ENCODE results near the gene PAQR4.
"Not testable (repeated sequence)": the region's sequence is repeated elsewhere in the genome, so short reads cannot be mapped to it uniquely, and the experiment has no call there.

The PAQR4 gene

DNA sequence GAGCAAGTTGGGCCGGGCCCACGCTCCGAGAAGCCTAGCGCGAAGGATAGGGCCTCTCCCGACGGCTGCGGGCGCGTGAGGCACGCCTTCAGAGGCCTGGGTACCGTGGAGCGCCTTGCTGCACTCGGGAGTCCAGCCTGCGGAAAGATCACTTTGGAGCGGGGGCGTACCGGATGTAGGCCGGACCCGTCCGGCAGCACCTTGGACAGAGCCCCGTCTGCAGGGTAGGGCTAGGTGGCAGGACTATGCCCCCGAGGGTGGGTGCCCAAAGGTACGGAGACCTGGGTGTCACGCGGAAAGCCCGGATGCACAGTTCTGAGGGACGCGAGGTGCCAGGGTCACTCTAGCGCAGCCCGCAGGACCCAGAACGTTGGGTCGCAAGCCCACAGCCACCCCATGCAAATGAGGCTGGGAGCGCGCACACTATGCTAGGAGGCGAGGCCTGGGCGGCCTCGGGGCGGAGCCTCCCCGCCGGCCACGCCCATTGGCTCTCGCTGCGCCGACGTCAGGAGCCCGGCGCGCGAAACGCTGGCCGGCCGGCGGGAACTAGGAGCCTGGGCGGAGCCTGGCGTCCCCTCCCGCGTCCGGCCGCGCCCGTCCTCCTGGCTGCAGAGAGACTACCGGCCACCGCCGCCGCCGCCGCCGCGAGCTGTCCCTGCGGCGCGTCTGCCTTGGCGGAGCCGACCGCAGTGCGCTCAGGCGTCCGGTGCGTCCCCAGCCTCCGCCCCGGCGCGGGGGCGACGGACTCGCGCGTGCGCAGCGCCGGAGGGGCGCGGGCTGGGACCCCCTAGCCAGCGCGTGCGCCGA is at the start of gene PAQR4:
Gene PAQR4, plus strand, starts transcription at position 611 of the 807 bp plus-strand sequence. CDS start 327 bp downstream, outside the sequence.
- in situ Hi-C loops (cut with MboI; ENCODE audit: low sequenced_read_pairs) = no loop called here

DNA sequence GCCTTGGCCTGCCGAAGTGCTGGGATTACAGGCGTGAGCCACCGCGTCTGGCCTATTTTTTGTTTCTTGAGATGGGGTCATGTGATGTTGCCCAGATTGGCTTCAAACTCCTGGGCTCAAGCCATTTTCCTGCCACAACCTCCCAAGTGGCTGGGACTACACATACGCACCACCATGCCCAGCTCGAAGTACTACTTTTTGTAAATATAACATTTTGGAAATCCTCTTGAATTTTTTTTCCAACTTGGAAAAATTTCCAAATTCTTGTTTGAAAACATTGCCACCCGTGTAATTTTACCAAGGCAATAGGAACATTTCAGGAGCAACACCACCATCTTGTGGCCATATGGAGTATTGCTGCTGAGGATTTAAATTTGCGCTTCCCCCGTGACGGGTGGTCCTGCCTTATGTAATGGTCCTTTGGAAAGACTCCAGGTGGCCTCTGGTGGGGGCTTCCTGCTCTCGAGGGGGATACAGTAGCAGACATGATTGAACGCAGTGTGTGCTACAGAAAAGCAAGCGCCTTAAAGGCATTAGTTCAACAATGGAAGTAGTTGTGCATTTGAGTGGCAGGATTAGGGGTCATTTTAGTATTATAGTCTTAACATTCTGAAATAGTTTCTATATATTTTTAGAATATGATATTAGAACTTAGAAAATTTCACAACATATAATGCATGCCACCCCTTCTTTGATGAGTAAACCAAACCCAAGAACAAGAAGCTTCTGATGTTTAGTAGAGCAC is 49.5 kb upstream of the PAQR4 start:
- in situ Hi-C loops (cut with MboI; ENCODE audit: low sequenced_read_pairs) = no loop called here

DNA sequence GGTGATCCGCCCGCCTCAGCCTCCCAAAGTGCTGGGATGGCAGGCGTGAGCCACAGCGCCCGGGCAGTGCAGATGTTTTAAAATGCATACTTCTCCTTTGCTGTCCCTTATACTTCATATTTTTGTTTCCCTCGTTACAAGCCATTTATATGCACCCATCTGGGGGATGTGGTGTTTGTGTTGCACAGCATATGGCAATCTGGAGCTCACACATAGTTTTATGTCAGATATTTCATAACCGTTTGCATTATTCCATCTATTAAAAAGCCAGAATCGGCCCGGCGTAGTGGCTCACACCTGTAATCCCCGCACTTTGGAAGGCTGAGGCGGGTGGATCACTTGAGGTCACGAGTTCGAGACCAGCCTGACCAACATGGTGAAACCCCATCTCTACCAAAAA is 45.7 kb upstream of the PAQR4 start:
- in situ Hi-C loops (cut with MboI; ENCODE audit: low sequenced_read_pairs) = no loop called here

DNA sequence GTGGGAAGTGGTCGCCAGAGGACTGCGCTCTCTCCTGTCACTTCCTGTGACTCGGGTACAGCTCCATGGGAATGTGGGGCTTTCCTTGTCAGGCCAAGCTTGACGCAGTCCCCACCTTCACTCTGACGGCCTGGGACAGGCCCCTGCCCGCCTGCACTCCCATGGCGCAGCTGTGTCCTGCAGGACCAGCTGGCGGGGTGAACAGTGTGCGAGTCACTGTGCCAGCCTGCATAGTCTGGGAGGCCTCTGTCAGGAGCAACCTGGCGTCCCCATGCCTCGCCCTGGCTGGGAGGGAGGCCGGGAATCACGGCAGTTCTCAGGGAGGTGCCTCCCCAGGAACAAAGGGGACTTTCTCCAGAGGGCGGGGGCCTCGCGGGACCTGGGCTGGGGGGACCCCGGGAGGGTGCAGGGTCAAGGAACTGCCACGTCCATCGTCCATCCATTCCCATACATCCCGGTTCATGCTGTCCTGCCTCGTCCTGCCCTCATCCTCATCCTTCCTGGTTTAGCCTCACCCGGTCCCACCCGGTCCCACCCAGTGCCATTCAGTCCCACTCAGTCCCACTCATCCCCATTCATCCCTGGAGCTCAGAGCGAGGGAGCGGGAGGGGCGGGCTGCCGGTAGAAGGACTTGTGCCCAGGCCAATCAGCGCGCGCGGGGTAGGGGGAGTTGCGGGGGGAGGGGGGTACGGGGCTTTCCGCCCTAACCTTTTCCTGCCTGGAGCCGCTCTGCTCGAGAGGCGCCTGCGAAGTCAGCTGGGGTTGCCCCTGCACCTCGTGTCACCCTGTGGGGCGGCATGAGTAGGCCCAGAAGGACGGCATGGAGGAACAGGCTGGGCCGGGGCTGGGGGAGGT is 44.0 kb upstream of the PAQR4 start:
- in situ Hi-C loops (cut with MboI; ENCODE audit: low sequenced_read_pairs) = no loop called here

GRCh38 chr16:2925951-2926649 is 43.0 kb upstream of the PAQR4 start:
- in situ Hi-C loops (cut with MboI; ENCODE audit: low sequenced_read_pairs) = no loop called here

DNA sequence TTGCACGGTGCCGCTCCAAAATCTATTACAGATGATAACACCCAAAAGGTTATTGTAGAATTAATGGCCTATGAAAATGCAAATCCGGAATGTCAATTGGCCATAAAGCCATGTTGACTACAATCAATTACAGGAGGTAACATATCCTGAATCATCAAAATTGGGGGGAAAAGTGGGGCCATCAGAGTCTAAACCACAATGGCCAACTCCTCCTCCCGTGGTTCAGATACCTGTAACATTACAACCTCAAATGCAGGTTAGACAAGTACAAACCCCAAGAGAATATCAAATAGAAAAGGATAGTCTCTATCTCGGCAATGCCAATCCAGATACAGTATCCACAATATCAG is 42.5 kb upstream of the PAQR4 start:
- in situ Hi-C loops (cut with MboI; ENCODE audit: low sequenced_read_pairs) = no loop called here

- in situ Hi-C loops (cut with MboI; ENCODE audit: low sequenced_read_pairs) = no loop called here
Measured at GRCh38 chr16:2927010-2927646, 42.0 kb upstream of the PAQR4 start.

GRCh38 chr16:2928151-2928550 is 41.0 kb upstream of the PAQR4 start:
- in situ Hi-C loops (cut with MboI; ENCODE audit: low sequenced_read_pairs) = not testable (repeated sequence)

DNA sequence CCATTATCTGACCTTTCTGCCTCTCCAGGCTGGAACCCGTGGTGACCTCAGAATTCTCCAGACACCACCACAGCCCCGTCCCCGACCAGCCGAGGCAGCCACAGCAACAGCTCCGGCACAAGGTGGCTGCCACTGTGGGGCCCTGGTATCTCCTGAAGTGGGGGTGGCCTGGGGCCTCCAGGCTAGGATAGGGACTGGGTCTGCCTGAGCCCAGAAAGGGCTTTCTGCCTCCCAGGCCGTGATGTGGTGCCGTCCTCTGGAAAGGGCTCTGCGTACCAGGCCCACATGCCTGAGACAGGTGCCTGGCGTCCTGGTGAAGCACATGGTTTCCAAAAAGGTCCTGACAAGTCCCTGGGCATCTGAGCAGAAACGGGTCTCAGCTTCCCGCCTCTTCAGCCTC is 40.4 kb upstream of the PAQR4 start:
- in situ Hi-C loops (cut with MboI; ENCODE audit: low sequenced_read_pairs) = no loop called here

DNA sequence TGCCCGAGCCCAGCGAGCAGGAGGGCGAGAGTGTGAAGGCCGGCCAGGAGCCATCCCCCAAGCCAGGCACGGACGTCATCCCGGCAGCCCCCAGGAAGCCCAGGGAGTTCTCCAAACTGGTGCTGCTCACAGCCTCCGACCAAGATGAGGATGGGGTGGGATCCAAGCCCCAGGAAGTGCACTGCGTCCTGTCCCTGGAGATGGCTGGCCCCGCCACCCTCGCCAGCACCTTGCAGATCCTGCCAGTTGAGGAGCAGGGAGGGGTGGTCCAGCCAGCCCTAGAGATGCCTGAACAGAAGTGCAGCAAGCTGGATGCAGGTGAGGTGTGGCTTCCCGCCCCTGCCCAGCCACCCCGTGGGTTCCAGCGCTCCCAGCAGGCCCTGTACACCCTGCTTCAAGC is 39.5 kb upstream of the PAQR4 start:
- in situ Hi-C loops (cut with MboI; ENCODE audit: low sequenced_read_pairs) = no loop called here

- in situ Hi-C loops (cut with MboI; ENCODE audit: low sequenced_read_pairs) = no loop called here
Measured at GRCh38 chr16:2930236-2930635, 38.9 kb upstream of the PAQR4 start.

DNA sequence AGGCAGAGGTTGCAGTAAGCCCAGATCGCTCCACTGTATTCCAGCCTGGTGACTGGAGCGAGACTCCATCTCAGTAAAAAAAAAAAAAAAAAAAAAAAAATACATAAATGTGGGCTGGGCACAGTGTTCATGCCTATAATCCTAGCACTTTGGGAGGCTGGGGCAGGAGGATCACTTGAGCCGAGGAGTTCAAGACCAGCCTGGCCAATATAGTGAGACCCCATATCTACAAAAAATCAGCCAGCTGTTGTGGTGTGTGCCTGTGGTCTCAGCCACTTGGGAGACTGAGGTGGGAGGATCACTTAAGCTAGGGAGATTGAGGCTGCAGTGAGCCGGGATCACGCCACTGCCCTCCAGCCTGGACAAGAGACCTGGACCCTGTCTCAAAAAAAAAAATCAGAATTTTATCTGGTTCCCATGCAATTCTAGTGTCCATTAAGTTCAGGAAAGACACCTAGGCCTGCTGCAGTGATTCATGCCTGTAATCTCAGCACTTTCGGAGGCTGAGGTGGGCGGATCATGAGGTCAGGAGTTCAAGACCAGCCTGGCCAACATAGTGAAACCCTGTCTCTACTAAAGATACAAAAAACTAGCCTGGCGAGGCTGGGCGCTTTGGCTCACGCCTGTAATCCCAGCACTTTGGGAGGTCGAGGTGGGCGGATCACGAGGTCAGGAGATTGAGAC is 37.8 kb upstream of the PAQR4 start:
- in situ Hi-C loops (cut with MboI; ENCODE audit: low sequenced_read_pairs) = not testable (repeated sequence)

DNA sequence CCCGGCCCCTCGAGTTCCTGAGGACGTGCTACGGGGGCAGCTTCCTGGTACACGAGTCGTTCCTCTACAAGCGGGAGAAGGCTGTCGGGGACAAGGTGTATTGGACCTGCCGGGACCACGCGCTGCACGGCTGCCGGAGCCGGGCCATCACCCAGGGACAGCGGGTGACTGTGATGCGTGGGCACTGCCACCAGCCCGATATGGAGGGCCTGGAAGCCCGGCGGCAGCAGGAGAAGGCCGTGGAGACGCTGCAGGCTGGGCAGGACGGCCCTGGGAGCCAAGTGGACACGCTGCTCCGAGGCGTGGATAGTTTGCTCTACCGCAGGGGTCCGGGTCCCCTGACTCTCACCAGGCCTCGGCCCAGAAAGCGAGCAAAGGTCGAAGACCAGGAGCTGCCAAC is 36.0 kb upstream of the PAQR4 start:
- in situ Hi-C loops (cut with MboI; ENCODE audit: low sequenced_read_pairs) = no loop called here

DNA sequence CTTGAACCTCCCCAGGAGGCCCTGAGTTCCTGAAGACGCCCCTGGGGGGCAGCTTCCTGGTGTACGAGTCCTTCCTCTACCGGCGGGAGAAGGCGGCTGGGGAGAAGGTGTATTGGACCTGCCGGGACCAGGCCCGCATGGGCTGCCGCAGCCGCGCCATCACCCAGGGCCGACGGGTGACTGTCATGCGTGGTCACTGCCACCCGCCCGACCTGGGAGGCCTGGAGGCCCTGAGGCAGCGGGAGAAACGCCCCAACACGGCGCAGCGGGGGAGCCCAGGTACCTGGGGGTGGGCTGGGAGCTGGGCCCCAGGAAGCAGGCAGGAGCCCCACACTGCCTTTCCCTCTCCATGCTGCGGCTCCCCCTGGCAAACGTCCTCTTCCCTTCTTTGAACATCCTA is 35.4 kb upstream of the PAQR4 start:
- in situ Hi-C loops (cut with MboI; ENCODE audit: low sequenced_read_pairs) = no loop called here

DNA sequence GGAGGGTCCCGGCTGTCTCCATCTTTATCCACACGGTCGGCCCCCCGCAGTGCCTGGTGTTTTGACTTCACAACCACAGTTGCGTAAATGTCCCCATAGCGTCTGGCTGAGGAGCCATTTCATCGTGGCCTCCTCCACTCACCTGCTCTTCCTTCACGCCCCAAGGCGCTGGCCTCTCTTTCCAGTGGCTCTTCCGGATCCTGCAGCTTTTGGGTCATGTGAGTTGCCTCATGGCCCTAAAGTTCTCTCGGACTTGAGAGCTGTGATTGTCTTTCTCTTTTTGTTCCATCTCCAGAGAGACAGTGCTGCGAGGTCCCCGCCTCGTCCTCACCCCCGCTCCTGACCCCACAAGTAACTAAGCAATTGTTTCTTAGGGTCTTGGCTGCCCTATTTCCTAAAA is 34.7 kb upstream of the PAQR4 start:
- in situ Hi-C loops (cut with MboI; ENCODE audit: low sequenced_read_pairs) = no loop called here

GRCh38 chr16:2936436-2937011 is 32.6 kb upstream of the PAQR4 start:
- in situ Hi-C loops (cut with MboI; ENCODE audit: low sequenced_read_pairs) = no loop called here

GRCh38 chr16:2937170-2937569 is 32.0 kb upstream of the PAQR4 start:
- in situ Hi-C loops (cut with MboI; ENCODE audit: low sequenced_read_pairs) = no loop called here

DNA sequence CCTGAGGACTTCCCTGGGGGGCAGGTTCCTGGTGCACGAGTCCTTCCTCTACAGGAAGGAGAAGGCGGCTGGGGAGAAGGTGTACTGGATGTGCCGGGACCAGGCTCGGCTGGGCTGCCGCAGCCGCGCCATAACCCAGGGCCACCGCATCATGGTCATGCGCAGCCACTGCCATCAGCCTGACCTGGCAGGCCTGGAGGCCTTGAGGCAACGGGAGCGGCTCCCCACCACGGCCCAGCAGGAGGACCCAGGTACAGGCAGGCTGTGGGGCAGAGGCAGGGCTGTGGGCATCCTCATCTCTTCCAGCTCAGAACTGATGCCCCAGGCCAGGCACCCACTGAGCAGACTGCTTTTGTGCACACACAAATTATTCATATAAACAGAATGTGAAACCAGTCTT is 30.9 kb upstream of the PAQR4 start:
- in situ Hi-C loops (cut with MboI; ENCODE audit: low sequenced_read_pairs) = no loop called here

- in situ Hi-C loops (cut with MboI; ENCODE audit: low sequenced_read_pairs) = no loop called here
Measured at GRCh38 chr16:2939968-2940367, 29.2 kb upstream of the PAQR4 start.

DNA sequence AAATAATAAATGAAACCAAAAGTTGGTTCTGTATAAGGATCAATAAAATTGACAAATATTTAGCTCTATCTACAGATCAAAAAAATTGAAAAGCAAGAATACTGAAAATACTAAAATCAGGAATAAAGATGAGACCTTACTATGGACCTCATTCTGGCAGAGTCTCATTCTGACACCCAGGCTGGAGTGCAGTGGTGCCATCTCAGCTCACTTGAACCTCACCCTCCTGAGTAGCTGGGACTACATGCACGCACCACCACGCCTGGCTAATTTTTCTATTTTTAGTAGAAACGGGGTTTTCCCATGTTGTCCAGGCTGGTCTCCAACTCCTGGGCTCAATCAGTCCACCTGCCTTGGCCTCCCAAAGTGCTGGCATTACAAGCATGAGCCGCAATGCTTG is 27.1 kb upstream of the PAQR4 start:
- in situ Hi-C loops (cut with MboI; ENCODE audit: low sequenced_read_pairs) = no loop called here

Measured in hTERT RPE-1 (cell line).